Camera-type eye (tissue), 1 donor: ENCODE data around the gene RNF34. TPM values are rescaled to one million over a fixed set of nuclear protein-coding genes. Genes with fewer than 3 reads are reported as not detected.

Experiments
- total RNA-seq: library from RNA; depleted of rRNA; stranded (reverse); fragments of >200 nt; gene quantifications from one replicate; pipeline ENCODE4 v1.2.3, GENCODE V29; 2014

The RNF34 gene
- 54.9 TPM for total RNA-seq

GRCh38 chr12:121399391-121400331, at the start of gene RNF34:
RNF34 (plus strand) TSS chr12:121400118; CDS start chr12:121400213, 95 bp downstream.

GRCh38 chr12:121351820-121352681, 47.9 kb upstream of the RNF34 start, which contains the start of gene ANAPC5:
ANAPC5 (minus strand) TSS chr12:121352411; CDS start chr12:121352340, 71 bp downstream.

Other genes with a start within 250 kb of the RNF34 start
- gene P2RX4, start 190.0 kb upstream of the RNF34 start, total RNA-seq: 30.9 TPM
- gene CAMKK2, start 103.4 kb upstream of the RNF34 start, total RNA-seq: 26.2 TPM
- gene ANAPC5, start 47.7 kb upstream of the RNF34 start, total RNA-seq: 196 TPM
- 43.5 TPM for gene KDM2B, start 180.9 kb downstream of the RNF34 start, total RNA-seq
- 8.4 TPM for gene ORAI1, start 226.4 kb downstream of the RNF34 start, total RNA-seq